ENCODE measurements around the gene TTLL9. TPM values are rescaled to one million over a fixed set of nuclear protein-coding genes. Genes with fewer than 3 reads are reported as not detected.
A peak's percentile ranks its signal among the peaks of the same experiment; 100 is the strongest.

Gene TTLL9
- total RNA-seq, 4 donors from 2014 or later = 0.47 to 1.7 TPM; not detected in 2

- no peak for TF ChIP-seq POLR2A (IDR thresholded peaks at IDR 0.05)
- TF ChIP-seq, protein P1, sequence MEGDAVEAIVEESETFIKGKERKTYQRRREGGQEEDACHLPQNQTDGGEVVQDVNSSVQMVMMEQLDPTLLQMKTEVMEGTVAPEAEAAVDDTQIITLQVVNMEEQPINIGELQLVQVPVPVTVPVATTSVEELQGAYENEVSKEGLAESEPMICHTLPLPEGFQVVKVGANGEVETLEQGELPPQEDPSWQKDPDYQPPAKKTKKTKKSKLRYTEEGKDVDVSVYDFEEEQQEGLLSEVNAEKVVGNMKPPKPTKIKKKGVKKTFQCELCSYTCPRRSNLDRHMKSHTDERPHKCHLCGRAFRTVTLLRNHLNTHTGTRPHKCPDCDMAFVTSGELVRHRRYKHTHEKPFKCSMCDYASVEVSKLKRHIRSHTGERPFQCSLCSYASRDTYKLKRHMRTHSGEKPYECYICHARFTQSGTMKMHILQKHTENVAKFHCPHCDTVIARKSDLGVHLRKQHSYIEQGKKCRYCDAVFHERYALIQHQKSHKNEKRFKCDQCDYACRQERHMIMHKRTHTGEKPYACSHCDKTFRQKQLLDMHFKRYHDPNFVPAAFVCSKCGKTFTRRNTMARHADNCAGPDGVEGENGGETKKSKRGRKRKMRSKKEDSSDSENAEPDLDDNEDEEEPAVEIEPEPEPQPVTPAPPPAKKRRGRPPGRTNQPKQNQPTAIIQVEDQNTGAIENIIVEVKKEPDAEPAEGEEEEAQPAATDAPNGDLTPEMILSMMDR (IDR thresholded peaks at IDR 0.05) = no peak
- no peaks in the 10 kb centered on the region for H3K36me3 ChIP-seq
- no peak overlapping the region for H3K4me3 ChIP-seq
- no peak for DNase-seq
- H3K9me3 ChIP-seq = no peaks in the 10 kb centered on the region
- no peak overlapping the region for H3K27ac ChIP-seq
- peaks cover 0 to 11% (median 3%) of the 10 kb centered on the region in 4 donors for H3K4me1 ChIP-seq
- H3K27me3 ChIP-seq = no peaks in the 10 kb centered on the region
These were observed 39.2 kb upstream of the TTLL9 start for GRCh38 chr20:31831211-31831610.

DNA sequence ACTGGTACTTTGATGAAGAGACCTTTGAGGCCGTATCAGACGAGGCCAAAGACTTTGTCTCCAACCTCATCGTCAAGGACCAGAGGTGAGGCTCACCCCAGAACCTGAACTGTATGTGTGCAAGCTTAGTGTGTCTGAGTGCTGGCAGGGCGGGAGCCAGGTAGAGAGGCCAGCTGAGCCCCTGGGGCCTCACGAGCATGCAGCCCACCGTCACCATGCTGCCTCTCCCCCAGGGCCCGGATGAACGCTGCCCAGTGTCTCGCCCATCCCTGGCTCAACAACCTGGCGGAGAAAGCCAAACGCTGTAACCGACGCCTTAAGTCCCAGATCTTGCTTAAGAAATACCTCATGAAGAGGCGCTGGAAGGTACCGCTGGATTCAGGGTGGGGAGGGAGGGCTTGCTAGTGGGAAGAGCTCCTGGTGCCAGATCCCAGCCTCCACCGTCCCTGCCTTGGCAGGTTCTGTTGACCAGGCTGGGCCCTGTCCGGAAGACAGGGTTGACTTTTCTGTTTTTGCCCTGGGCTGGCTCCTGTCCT lies 38.6 kb upstream of the TTLL9 start:
- Histone ChIP-seq H3K4me3 (no peak overlapping the region), H3K27ac (no peak overlapping the region), H3K36me3 (no peaks in the 10 kb centered on the region), H3K27me3 (no peaks in the 10 kb centered on the region), H3K9me3 (no peaks in the 10 kb centered on the region), H3K4me1 (peaks cover 0 to 18% (median 6%) of the 10 kb centered on the region in 4 donors)
- no peak for DNase-seq
- no peak for TF ChIP-seq POLR2A (IDR thresholded peaks at IDR 0.05)
- TF ChIP-seq, protein P1 (IDR thresholded peaks at IDR 0.05) = no peak

- H3K9me3 ChIP-seq = no peaks in the 10 kb centered on the region
- H3K27me3 ChIP-seq = no peaks in the 10 kb centered on the region
- H3K4me1 ChIP-seq = peaks cover 0 to 24% (median 6%) of the 10 kb centered on the region in 4 donors
- peak; percentile 58 to 79 (median 67) for DNase-seq
- TF ChIP-seq, protein P1 (IDR thresholded peaks at IDR 0.05) = peak; percentile 45 to 68 (median 51)
- TF ChIP-seq POLR2A (IDR thresholded peaks at IDR 0.05) = no peak
- H3K4me3 ChIP-seq = no peak overlapping the region
- H3K27ac ChIP-seq = no peak overlapping the region
- no peaks in the 10 kb centered on the region for H3K36me3 ChIP-seq
These were observed 37.1 kb upstream of the TTLL9 start for GRCh38 chr20:31833130-31833930.

GRCh38 chr20:31833931-31834521 lies 36.4 kb upstream of the TTLL9 start:
- Histone ChIP-seq H3K4me1 (peaks cover 0 to 24% (median 6%) of the 10 kb centered on the region in 4 donors), H3K4me3 (no peak overlapping the region), H3K36me3 (no peaks in the 10 kb centered on the region), H3K27me3 (no peaks in the 10 kb centered on the region), H3K27ac (no peak overlapping the region), H3K9me3 (no peaks in the 10 kb centered on the region)
- DNase-seq = no peak
- TF ChIP-seq, protein P1 (IDR thresholded peaks at IDR 0.05) = no peak
- no peak for TF ChIP-seq POLR2A (IDR thresholded peaks at IDR 0.05)

GRCh38 chr20:31835554-31835953 lies 34.9 kb upstream of the TTLL9 start:
- TF ChIP-seq, protein P1 (IDR thresholded peaks at IDR 0.05) = no peak
- no peak for TF ChIP-seq POLR2A (IDR thresholded peaks at IDR 0.05)
- no peak overlapping the region for H3K27ac ChIP-seq
- H3K36me3 ChIP-seq = no peaks in the 10 kb centered on the region
- no peaks in the 10 kb centered on the region for H3K27me3 ChIP-seq
- DNase-seq = no peak
- peaks cover 0 to 24% (median 6%) of the 10 kb centered on the region in 4 donors for H3K4me1 ChIP-seq
- H3K9me3 ChIP-seq = no peaks in the 10 kb centered on the region
- H3K4me3 ChIP-seq = no peak overlapping the region
